GM20000 (cell line): Measurements from ENCODE around the gene RAB31.

Source experiments
- DNase-seq: peaks from one replicate; pipeline ENCODE4 v3.0.0; 2012; ENCODE audit warnings: low spot score
- CTCF ChIP-seq: IDR thresholded peaks from 2 replicates; pipeline ENCODE4 v1.5.1; 2012; ENCODE audit warnings: mild to moderate bottlenecking, control low read depth; ENCODE audit errors: extremely low read depth, missing control alignments

RAB31 gene

DNA sequence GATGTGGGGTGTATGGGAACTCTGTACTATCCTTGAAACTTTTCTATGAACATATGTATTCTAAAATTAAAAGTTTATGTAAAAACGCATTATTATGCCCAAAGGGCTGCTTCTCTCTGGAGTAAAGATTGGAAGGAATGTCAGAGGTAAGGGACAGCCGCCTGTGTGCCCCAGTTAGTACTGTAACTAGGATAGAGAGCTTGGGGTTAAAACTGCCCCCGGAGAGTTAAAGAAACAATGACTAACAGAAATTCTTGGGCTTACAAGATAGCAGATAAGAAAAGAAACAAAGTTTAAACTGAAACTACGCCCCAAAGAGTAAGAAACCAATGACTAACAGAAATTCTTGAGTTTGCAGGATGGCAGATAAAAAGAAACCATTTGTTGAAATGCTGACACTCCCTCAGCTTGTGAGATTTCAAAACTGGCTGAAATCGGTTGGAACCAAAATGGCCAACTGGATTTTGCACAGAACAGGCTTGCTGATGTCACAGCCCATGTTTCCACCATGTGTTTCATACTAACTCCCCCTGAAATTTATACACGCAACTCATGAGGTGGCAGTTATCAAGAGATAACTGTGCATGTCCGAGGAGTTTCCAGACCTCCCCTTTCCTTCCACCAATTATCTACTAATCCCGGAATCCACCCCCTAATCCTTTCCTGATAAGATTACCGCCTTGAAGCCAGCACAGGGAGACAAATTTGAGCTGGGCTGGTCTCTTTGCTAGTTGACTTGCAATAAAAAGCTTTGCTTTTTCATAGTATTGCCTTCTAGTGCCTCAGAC is 169.0 kb downstream of the RAB31 start:
- no peak for DNase-seq
- TF ChIP-seq CTCF, result no peak

DNA sequence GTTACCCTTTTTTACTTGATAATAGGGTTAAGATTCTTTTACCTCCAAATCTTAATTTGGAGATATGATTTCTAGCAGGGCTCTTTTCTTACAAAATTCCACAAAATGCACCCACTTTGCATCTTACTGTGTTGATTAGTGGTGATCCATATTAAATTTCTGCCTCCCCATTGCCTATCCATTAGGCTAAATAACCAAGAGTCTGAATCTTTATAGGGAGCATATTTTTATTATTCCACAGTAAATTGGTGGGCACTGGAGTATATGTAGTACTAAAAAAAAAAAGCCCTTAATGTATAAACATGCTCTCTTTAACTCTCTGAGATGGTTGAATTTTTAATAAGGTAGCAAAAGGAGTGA is 169.5 kb downstream of the RAB31 start:
- DNase-seq, result no peak
- no peak for TF ChIP-seq CTCF

DNA sequence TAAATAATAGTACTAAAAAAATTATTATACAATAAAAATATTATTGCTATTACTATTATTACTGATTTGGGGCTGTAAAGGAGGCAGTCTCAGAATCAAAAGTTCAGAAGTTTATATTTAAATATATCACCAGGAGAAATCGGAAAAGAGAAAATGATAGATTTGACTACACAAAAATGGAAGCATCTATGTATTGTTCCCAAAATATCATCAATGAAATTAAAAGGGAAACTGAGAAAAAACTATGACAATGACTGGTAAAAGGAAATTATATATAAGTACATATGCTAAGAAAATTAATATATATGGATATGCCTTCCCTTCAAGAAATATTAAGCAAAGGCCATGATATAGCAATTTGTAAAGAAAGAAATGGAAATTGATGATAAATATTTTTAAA is 170.0 kb downstream of the RAB31 start:
- TF ChIP-seq CTCF, result no peak

GRCh38 chr18:9878783-9879242 is 170.7 kb downstream of the RAB31 start:
- DNase-seq, result no peak
- no peak for TF ChIP-seq CTCF

More for the DNA sequence above, 170.0 kb downstream of the RAB31 start:
- no peak for DNase-seq

DNA sequence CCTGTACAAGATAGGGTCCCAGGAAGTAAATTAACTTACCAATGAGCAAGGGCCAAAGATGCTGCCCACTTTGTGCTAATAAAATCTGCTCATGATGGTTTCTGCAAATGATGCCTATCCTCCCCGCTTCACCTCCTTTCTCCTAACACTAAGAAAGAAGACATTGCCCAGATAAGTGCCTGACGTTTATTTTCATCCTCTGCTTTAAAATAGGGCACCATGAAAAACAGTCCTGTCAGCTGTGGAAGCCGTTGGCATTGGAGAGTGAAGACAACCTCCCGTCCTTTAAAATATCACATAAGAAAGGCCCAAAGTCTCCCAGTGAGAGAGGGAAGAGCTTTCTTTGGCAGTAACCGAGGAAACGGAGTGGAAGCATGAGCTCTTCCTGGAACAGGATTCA is 176.0 kb downstream of the RAB31 start:
- no peak for DNase-seq
- TF ChIP-seq CTCF, result no peak

- no peak for DNase-seq
- TF ChIP-seq CTCF, result no peak
Observed at GRCh38 chr18:9884532-9885140, 176.5 kb downstream of the RAB31 start.

DNA sequence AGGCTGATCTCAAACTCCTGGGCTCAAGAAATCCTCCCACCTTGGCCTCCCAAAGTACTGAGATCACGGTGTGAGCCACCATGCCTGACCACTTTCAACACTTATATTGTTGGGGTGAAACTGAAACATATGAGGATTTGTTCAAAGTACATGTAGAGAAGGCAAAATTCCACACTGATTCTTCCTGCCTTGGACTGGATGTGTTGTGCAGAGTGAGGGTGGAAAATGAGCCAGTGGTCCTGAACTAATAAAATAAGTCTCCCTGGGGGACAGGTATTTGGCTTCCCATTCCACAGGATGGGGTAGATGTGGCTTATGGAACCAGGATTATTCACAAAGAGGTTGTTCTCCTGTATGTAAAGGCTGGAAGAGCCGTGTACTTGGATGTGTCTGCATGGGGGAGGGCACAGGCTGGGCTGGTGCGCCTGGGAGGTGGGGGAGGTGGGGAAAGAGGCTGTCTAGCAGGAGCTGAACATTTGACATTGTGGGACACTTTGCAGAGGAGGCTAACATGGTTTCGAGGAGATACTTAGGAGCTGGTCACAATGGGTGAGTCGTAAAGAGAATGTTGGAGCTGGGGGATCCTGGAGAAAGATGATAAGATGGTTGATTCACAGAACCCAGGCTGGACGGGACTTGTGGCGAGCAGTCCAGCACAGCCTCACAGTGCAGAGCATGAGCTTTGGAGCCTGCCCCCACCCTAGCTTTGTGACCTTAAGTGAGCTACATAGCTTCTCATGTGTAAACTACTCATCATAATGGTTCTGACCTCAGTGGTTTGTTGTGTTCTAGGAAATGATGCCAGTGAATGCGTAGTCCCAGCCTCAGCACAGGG is 177.3 kb downstream of the RAB31 start, which contains the start of gene TXNDC2:
TSS of gene TXNDC2 (plus strand) at position 804 of the 835 bp plus-strand sequence. CDS start 708 bp downstream, outside the sequence.
- TF ChIP-seq CTCF, result no peak
- DNase-seq, result no peak
